ENCODE results near the gene PARP8.

- no peak for TF ChIP-seq POLR2A (IDR thresholded peaks at IDR 0.05)
- TF ChIP-seq, protein P1, sequence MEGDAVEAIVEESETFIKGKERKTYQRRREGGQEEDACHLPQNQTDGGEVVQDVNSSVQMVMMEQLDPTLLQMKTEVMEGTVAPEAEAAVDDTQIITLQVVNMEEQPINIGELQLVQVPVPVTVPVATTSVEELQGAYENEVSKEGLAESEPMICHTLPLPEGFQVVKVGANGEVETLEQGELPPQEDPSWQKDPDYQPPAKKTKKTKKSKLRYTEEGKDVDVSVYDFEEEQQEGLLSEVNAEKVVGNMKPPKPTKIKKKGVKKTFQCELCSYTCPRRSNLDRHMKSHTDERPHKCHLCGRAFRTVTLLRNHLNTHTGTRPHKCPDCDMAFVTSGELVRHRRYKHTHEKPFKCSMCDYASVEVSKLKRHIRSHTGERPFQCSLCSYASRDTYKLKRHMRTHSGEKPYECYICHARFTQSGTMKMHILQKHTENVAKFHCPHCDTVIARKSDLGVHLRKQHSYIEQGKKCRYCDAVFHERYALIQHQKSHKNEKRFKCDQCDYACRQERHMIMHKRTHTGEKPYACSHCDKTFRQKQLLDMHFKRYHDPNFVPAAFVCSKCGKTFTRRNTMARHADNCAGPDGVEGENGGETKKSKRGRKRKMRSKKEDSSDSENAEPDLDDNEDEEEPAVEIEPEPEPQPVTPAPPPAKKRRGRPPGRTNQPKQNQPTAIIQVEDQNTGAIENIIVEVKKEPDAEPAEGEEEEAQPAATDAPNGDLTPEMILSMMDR (IDR thresholded peaks at IDR 0.05), result peak; percentile 56 to 92 (median 80)
Measured at GRCh38 chr5:50751064-50751657, 84.7 kb downstream of the PARP8 start.

All from Peyer's patch (tissue), 4 donors.